GM21526 (cell line): ENCODE measurements around the gene KLK5.
"Not testable (repeated sequence)": the region's sequence is repeated elsewhere in the genome, so short reads cannot be mapped to it uniquely, and the experiment has no call there.

Source experiments
- ATAC-seq: cut with Tn5 transposase; IDR thresholded peaks from one replicate; pipeline ENCODE4 v1.9.1; 2021; ENCODE audit warnings: moderate library complexity; ENCODE audit not compliant: unreplicated experiment, low FRiP score

Gene KLK5

DNA sequence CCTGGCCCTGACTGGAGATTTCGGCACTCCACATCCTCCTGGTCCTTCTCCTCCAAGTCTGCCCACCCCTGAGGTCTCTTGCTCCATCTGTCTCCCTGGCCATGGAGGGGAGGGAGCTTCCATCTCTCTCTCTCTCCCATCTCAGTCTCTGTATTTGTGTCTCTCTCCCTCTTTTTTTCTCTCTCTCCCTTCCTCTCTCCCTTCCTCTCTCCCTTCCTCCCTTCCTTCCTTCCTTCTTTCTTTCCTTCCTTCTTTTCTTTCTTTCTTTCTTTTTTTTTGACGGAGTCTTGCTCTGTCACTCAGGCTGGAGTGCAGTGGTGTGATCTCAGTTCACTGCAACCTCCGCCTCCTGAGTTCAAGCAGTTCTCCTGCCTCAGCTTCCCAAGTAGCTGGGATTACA lies 17.0 kb upstream of the KLK5 start:
- not testable (repeated sequence) for ATAC-seq

DNA sequence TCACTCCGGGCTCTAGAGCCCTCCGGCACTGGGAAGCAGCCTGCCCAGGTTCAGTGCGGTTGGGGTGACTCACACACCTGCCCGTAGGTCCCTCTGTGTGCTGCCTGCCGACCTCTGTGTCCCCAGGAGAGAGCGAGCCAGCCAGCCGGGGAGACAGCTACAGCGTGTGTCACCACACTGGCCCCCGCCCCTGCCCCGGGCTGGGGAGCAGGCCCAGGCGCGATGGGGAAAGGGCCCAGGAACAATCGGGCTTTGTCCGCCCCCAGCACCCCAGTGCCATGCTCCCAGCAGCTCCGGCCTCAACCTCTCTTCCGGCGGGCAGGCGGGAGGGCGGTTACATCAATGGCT lies 16.5 kb upstream of the KLK5 start, which contains the start of gene KLK6:
KLK6 (minus strand) TSS at position 179 of the 348 bp plus-strand sequence. CDS start 1,487 bp downstream, outside the sequence.
- no peak for ATAC-seq

DNA sequence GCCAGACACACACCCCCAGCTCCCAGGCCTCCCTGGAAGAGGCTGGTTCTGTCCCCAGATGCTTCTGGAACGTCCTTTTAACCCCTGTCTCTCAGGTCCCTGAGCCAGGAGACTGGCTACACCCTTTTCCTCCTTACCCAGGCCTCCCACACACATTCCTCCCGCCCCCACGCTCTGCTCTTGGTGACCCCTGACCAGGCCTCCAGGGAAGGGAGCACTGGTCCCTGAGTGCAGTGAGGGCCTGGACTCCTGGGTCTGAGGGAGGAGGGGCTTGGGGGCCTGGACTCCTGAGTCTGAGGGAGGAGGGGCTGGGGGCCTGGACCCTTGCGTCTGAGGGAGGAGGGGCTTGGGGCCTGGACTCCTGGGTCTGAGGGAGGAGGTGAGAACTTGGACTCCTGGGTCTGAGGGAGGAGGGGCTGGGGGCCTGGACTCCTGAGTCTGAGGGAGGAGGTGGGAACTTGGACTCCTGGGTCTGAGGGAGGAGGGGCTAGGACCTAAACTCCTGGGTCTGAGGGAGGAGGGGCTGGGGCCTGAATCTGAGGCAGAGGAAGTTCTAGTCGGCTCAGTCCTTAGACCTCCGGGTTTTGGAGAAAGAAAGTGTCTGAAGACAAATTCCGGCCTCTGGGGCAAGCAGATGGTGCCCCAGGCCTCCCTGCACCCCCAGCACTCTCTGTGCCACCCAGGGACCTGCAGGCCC lies 16.0 kb upstream of the KLK5 start:
- no peak for ATAC-seq

DNA sequence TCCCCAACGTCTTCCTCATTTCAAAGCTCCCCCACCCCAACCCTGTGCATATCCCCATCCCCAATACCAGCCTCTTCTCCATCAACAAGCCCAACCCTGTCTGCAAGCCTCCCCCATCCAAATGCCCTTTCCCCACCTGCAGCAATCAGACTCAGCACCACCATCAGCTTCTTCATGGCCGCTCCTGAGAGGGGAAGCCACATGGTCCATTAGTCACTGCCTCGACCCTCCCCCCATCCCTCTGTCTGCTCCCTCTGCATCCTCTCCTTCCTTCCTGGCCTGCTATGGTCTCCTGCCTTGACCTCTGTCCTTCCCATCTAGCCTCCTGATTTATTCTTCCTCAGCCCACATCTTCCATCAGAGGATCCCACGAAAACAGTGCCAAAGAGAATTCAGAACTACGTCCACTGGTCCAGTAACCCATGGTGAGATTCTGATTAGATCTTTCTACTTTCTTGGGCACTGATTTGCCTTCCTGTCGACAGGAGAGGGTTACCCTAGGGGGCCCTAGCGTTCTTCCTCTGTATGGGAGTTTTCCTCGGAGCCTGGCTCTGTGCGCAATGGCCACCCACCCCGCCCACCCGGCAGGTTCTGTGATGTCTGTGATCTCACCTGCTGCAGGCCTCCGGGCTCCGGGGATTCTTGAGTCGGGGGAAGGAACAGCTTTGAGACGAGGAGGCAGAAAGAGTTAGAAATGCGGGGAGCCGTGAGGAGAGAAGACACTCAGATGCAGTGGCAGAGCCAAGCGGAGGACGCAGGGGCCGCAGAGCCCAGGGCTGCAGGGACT lies 15.3 kb upstream of the KLK5 start:
- ATAC-seq, result no peak

DNA sequence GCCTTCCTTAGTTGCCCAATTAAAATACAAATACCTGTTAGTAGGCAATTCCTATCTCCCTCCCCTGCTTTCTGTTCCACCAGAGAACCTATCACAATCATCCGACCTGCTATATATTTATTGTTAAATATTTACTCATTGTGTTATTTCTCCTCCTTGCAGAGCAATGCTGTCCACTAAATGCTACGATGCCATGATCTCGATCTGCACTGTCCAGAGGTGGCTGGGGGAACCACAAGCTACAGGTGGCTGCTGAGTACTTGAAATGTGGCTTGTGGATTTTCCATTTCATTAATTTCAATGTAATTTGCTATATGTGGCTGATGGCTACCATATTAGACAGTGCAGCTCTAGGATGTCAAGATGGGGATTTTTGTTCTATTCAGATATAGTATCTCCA lies 11.4 kb upstream of the KLK5 start:
- no peak for ATAC-seq

DNA sequence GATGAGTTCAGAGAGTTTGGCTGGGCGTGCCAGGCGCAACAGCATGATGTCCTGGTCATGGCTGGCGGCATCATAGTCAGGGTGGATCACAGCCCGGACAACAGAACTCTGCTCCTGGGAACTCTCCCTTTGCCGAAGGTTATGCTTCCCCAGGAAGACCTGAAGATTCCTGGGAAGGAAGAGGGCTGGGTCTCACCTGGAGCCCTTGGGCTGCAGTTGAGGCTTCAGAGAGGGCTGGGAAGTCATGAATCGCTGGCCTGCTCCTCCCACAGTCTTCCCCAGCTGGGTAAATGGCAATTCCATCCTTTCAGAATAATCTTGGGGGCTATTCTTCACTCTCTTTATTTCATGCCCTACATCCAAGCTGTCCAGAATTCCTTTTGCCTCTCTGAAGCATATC lies 10.5 kb upstream of the KLK5 start:
- ATAC-seq, result no peak

DNA sequence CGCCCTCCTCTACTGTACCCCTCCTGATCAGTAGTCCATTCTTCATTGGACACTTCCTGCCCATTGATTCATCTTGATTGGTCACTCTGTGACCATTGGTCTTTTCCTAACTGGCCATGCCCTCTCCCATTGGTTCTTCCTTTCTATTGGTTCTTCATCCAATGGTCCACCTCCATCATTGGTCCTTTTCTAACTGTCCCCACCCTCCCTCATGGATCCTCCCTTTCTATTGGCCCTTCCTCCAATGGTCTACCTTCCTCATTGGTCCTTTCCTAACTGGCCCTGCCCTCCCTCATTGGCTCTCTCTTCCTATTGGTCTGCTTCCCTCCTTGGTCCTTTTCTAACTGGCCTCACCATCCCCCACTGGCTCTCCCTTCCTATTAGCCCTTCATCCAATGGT lies 9.4 kb upstream of the KLK5 start:
- no peak for ATAC-seq

DNA sequence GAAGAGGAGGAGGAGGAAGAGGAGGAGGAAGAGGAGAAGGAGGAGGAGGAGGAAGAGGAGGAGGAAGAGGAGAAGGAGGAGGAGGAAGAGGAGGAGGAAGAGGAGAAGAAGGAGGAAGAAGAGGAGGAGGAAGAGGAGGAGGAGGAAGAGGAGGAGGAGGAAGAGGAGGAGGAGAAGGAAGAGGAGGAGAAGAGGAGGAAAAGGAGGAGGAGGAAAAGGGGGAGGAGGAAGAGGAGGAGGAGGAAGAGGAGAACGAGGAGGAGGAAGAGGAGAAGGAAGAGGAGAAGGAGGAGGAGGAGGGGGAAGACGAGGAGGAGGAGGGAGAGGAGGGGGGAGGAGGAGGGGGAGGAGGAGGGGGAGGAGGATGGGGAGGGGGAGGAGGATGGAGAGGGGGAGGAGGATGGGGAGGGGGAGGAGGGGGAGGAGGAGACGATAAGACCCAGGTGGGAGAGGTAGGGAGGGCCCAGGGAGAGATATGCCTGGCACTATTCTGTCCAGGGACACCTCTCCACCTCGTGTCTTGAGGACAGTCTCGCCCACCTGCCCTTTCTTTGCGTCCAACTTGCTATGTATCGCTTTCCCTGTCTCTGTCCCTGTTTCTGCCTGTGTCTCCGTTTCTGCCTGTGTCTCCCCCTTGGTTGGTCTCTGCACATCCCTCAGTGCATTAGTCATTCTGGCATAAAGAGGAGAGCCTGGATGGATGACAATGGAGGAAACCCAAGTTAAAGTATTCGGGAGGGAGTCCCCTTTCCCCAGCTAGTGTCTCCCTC lies 7.1 kb upstream of the KLK5 start:
- no peak for ATAC-seq

DNA sequence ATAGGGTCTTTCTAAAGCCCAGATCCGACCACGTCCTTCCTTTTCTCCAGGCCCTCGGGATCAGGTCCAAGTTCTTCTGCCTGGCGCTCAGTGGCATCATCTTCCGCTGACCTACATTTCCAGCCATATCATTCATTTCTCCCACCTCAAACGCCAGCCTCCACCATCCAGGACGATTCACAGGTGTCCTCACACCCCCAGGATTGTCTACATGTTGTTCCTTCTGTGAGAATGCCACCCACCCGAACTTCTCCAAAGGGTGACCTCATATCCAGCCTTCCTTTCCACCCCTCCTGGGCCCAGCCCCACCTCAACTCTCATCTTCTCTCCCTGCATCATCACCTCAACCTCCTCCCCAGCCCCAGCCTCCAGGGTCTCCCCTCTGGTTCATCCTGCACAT lies 4.7 kb upstream of the KLK5 start:
- ATAC-seq, result no peak

DNA sequence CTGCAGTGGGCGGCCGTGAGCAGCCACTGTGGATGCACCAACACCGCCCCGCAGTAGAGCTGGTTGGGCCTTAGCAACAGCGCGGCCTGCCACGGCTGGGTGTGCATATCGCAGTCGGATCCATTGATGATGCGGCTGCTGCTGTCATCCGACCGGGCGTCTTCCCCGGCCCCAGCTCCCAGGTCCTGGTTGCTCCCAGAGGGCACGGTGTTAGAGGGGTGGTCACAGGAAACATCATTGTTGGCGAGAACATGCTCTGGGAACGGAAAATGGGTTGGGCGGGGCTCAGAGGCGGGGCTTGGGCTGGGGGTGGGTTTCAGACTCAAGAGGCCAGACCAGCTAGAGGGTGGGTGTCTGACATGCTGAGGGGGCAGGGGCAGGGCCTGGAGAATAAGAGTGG lies 3.0 kb downstream of the KLK5 start:
- ATAC-seq, result no peak

DNA sequence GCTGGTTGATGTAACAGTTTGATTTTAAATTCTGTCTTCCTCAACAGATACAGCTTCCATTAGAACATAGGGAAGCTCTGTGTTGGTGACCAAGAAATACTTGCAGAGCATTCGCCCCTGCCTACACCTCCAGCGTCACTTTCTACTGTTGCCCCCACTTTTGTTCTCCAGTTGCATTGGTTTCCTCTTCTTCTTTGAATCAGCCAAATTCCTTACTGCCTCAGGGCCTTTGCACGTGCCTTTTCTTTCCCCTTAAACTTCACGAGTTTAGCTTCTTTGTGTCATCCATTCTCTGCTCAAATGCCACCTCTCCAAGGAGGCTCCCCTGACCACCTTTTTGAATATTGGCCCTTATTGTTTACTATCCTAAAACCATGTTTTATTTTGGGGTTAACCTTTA lies 5.7 kb downstream of the KLK5 start:
- ATAC-seq, result no peak

DNA sequence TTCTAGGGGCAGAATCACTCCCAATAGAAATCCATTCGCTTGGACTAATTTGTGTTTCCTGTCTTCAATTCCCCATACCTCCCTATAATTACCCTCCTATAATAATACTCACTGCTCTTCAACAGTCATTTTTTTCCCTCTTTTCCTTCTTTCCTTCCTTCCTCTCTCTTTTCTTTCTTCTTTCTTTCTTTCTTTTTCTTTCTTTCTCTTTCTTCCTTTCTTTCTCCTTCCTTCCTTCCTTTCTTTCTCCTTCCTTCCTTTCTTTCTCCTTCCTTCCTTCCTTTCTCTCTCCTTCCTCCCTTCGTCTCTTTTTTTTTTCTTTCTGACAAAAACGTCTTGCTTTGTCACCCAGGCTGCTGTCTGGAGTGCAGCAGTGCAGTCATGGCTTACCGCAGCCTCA lies 8.0 kb downstream of the KLK5 start:
- no peak for ATAC-seq

DNA sequence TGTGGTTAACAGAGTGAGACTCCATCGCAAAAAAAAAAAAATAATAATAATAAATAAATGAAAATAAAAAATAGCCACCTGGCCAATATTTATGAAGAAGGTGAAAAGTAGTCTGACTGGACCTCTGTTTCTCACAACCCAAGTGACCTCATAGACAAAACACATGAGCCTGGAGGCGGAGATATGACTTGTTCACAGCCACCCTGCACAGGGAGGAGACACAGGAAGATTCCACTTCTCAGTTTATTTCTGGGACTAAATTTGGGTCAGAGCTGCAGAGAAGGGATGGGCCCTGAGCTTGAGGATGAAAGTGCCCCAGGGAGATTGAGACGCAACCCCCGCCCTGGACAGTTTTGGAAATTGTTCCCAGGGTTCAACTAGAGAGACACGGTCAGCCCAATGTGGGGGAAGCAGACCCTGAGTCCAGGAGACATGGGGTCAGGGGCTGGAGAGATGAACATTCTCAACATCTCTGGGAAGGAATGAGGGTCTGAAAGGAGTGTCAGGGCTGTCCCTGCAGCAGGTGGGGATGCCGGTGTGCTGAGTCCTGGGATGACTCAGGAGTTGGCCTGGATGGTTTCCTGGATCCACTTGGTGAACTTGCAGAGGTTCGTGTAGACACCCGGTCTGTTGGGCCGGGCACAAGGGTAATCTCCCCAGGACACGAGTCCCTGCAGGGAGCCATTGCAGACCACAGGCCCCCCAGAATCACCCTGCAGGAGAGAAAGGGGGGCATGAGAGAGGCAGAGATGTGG lies 9.6 kb downstream of the KLK5 start:
- ATAC-seq, result no peak

DNA sequence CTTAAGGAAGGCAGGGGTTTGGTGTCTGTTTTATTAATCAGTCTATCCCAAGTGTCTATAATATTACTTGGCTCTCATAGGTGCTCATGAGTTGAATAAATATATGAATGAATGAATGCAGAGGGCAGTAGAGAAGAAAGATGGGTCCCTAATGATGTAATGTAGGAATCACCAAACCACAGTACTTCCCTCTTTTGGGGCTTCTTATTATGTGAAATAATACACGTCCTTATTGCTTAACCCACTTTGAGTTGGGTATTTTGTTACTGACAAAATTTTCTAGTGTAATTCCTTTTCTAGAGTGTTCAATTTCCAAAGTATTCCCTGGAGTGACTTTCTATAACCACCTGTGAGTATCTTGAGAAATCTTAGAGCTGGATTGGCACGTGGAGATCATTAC lies 13.2 kb downstream of the KLK5 start:
- ATAC-seq, result no peak

DNA sequence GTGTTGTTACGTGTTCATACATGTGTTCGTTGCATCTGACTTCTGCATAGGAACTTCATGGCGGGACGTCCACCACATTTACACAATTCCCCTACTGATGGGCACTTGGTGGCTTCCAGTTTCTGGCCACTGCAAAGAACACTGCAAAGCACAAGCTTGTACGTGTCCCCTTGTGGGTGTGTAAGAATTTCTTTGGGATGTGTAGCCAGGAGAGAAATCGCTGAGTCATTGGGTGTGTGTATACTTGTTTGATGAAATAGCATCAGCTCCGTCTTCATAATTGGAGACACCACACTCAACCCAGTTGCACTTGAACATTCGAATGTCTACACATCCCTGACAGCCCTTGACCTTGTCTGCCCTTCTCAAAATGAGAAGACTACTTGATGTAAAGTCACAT lies 19.2 kb downstream of the KLK5 start:
- ATAC-seq, result no peak

DNA sequence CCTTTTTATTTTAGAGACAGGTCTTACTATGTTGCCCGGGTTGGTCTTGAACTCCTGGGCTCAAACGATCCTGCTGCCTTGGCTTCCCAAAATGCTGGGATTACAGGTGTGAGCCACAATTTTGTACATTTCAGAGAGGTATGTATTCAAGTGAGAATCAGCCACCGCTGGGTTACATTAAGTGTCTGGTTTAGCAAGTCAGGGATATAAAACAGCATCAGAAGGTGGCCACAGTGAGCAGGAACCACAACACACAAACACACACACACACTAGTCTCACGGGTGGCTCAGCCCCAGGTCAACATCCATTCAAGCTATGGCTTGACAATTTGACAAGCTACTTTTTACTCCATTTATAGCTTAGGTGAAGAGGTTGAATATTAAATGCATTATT lies 20.2 kb downstream of the KLK5 start:
- no peak for ATAC-seq

DNA sequence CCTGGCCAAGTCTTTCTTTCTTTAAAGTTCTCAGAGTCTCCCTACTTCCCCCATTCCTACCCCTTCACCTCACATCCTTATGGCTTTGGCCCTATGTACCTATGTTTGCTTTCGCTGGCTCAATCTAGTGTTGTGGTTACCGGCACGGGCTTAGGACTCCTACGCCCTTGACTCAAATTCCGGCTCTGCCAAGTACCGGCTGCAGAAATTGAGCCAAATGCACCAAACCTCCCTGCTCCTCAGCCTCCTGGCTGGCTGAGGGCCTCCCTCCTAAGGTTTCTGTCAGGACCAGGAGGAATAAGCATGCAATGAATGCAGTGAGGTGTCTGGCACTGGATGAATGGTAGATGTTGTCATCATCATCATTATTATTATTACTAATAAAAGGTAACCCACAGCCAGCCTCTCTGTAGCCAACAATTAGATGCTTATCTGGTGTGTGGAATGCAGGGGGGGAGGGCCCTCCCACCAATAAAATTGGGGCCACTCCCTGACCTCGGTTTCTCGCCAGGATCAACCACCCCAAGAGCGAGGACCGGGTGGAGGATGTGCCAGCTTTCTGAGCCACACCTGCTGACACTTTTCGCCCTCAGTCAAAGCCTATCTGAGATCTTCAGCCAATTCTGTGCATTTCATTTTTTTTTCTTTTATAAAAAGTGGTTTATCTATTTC lies 20.7 kb downstream of the KLK5 start:
- ATAC-seq, result no peak

DNA sequence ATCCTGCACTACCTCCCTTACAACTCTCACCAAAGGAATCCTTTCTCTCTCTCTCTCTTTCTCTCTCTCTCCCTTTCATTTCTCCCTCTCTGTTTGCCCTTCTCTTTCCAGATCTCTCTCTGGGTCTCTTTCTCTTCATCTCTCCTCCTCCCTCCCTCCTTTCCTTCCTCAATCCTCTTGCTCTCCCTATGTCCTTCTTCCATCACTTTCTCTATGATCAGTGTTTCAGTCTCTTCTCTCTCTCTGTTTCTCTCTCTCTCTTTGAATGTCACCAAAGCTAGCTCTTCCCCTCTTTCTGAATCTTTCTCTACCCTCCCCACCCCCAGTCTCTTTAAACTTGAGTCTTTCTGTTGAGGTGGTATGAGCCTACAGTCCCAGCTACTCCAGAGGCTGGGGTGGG lies 21.8 kb downstream of the KLK5 start:
- no peak for ATAC-seq

DNA sequence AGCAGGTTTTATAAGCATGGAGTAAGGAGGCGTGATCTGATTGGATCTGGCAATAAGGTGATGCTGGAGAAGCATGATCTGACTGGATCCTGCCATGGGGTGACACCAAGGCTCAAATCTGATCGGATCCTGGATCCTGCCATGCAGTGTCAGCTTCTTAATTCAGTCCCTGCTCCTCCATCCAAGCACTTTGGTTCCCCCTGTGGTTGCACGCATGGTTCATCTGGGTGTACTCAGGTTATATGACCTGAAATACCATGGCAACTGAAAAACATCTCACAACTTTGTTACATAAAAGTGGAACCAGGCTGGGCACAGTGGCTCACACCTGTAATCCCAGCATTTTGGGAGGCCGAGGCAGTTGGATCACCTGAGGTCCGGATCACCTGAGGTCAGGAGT lies 24.0 kb downstream of the KLK5 start:
- ATAC-seq, result no peak

DNA sequence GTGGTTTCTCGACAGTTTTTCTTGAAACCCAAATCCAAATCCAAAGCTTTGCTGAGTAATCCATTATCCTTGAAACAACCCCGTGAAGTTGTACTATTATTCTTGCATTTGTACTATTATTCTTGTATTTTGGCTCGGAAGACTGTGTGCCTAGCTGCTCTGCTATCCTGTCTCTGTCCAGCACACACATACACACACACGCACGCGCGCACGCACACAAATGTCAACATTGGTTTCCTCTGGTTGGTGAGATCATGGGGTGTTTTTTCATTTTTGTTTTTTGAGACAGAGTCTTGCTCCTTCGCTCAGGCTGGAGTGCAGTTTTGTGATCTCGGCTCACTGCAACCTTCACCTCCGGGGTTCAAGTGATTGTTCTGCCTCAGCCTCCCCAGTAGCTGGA lies 26.7 kb downstream of the KLK5 start:
- no peak for ATAC-seq
